GM18870 (cell line): Measurements from ENCODE around the gene FANK1.
"Not testable (repeated sequence)": the region's sequence is repeated elsewhere in the genome, so short reads cannot be mapped to it uniquely, and the experiment has no call there.

Experiments used
- ATAC-seq: cut with Tn5 transposase; IDR thresholded peaks from one replicate; pipeline ENCODE4 v1.9.1; 2021; ENCODE audit warnings: moderate library complexity; ENCODE audit not compliant: unreplicated experiment

The FANK1 gene

GRCh38 chr10:126016882-126017281 is 120.5 kb downstream of the FANK1 start:
- no peak for ATAC-seq

- no peak for ATAC-seq
Observed at GRCh38 chr10:126017961-126018560, 121.7 kb downstream of the FANK1 start.

GRCh38 chr10:126021833-126022500 is 125.6 kb downstream of the FANK1 start:
- ATAC-seq: no peak

- no peak for ATAC-seq
Observed at GRCh38 chr10:126022841-126023240, 126.5 kb downstream of the FANK1 start.

- ATAC-seq: no peak
Observed at GRCh38 chr10:126027692-126028091, 131.3 kb downstream of the FANK1 start.

GRCh38 chr10:126029999-126030398 is 133.6 kb downstream of the FANK1 start:
- ATAC-seq: no peak

- ATAC-seq: no peak
Observed at GRCh38 chr10:126034586-126034985, 138.2 kb downstream of the FANK1 start.

- ATAC-seq: no peak
Observed at GRCh38 chr10:126036515-126036914, 140.2 kb downstream of the FANK1 start.

- no peak for ATAC-seq
Observed at GRCh38 chr10:126037946-126038345, 141.6 kb downstream of the FANK1 start.

GRCh38 chr10:126041117-126041516 is 144.8 kb downstream of the FANK1 start:
- ATAC-seq: no peak

- peak; percentile 100 for ATAC-seq
Observed at GRCh38 chr10:126041804-126042231, 145.5 kb downstream of the FANK1 start.

GRCh38 chr10:126042354-126042753 is 146.0 kb downstream of the FANK1 start:
- no peak for ATAC-seq

- no peak for ATAC-seq
Observed at GRCh38 chr10:126042906-126043305, 146.5 kb downstream of the FANK1 start.

- ATAC-seq: no peak
Observed at GRCh38 chr10:126043389-126043788, 147.0 kb downstream of the FANK1 start.

- no peak for ATAC-seq
Observed at GRCh38 chr10:126045861-126046260, 149.5 kb downstream of the FANK1 start.

GRCh38 chr10:126046831-126047230 is 150.5 kb downstream of the FANK1 start:
- ATAC-seq: no peak

GRCh38 chr10:126047749-126048148 is 151.4 kb downstream of the FANK1 start:
- not testable (repeated sequence) for ATAC-seq

GRCh38 chr10:126049759-126050700 is 153.7 kb downstream of the FANK1 start:
- no peak for ATAC-seq

- ATAC-seq: no peak
Observed at GRCh38 chr10:126052171-126052570, 155.8 kb downstream of the FANK1 start.

GRCh38 chr10:126054191-126054590 is 157.8 kb downstream of the FANK1 start:
- ATAC-seq: no peak

- no peak for ATAC-seq
Observed at GRCh38 chr10:126057494-126057893, 161.1 kb downstream of the FANK1 start.

- ATAC-seq: no peak
Observed at GRCh38 chr10:126058104-126058503, 161.7 kb downstream of the FANK1 start.
